ENCODE data around the gene SLC6A9.

DNA sequence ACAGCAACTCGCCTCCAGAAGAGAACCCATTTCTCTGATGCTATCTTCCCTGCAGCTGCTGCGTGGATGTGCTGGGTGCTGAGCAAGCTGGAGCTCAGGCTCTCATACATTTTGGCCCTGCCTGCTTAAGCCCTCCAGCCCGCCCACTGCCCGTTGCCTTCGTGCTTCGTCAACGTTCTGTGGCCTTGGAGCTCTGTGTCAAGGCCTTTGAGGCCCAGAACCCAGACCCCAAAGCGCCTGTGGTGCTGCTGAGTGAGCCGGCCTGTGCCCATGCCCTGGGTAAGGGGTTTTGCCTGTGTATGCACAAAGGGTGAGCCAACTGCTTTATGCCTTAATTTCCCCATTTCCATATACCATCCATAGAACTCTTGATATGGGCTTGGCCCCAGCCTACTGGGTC, 60.4 kb downstream of the SLC6A9 start:
- TF ChIP-seq, protein P1, sequence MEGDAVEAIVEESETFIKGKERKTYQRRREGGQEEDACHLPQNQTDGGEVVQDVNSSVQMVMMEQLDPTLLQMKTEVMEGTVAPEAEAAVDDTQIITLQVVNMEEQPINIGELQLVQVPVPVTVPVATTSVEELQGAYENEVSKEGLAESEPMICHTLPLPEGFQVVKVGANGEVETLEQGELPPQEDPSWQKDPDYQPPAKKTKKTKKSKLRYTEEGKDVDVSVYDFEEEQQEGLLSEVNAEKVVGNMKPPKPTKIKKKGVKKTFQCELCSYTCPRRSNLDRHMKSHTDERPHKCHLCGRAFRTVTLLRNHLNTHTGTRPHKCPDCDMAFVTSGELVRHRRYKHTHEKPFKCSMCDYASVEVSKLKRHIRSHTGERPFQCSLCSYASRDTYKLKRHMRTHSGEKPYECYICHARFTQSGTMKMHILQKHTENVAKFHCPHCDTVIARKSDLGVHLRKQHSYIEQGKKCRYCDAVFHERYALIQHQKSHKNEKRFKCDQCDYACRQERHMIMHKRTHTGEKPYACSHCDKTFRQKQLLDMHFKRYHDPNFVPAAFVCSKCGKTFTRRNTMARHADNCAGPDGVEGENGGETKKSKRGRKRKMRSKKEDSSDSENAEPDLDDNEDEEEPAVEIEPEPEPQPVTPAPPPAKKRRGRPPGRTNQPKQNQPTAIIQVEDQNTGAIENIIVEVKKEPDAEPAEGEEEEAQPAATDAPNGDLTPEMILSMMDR (IDR thresholded peaks at IDR 0.05 in 4 of 5, conservative IDR thresholded peaks at IDR 0.05 in 1 of 5) = no peak
- no peak for TF ChIP-seq POLR2A (IDR thresholded peaks at IDR 0.05)

Measured in gastrocnemius medialis (tissue), 4 donors.